Stimulated activated CD8-positive, alpha-beta memory T cell treated with anti-CD3 and anti-CD28 coated beads, Interleukin-15, amount 100 ng/mL, for 4 hours (primary cell): ENCODE measurements around the gene SLC41A3.
"Not testable (repeated sequence)": the region's sequence is repeated elsewhere in the genome, so short reads cannot be mapped to it uniquely, and the experiment has no call there.

Source experiments
- DNase-seq, 2 donors: peaks; one replicate each; pipeline ENCODE4 v3.0.0-alpha.2; 2020; ENCODE audit warnings: low read depth in 2 of 2

SLC41A3 gene

DNA sequence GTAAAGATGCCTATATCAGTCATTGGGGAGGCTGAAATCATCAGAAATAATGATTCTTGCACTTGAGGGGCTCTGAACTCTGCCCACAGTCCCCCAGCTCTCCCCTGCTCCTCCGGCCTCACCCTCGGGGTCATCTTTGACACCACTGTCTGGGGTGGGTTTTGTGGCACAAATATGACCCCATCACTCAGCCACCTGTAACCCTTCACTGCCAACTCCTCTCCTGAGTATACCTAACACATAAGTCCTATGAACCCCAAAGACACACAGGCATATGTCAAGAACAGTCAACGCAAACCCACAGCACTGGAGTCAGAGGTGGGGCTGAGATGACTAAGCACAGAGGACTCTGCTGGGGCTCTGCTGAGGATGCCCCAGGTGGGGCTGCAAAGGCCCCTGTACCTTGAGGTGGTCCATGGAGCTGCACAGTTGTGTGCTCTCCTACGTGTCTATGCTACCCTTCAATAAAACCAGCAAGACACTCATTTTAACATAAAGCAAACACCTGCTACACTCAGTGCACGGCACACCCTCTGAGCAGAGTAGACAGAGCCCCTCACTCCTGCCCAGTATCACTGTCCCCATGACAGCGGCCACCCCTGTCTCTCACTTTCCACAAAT, 29.9 kb downstream of the SLC41A3 start:
- DNase-seq, result no peak

DNA sequence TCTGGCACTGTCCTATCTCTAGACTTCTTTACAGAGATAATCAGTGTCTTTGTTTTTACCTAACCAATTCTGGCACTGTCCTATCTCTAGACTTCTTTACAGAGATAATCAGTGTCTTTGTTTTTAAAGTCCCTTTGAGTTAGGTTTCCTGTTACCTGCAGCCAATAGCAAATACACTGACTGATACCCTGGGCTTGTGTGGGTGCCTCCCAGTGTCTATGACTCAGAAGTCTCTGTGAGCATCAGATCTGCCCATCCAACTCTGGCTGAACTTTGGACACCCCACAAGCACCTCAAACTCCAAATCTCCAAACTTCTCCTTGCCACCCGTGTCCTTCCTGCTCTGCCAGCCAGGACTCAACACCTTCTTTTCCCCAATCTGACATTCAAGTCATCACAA, 30.4 kb downstream of the SLC41A3 start:
- no peak for DNase-seq

DNA sequence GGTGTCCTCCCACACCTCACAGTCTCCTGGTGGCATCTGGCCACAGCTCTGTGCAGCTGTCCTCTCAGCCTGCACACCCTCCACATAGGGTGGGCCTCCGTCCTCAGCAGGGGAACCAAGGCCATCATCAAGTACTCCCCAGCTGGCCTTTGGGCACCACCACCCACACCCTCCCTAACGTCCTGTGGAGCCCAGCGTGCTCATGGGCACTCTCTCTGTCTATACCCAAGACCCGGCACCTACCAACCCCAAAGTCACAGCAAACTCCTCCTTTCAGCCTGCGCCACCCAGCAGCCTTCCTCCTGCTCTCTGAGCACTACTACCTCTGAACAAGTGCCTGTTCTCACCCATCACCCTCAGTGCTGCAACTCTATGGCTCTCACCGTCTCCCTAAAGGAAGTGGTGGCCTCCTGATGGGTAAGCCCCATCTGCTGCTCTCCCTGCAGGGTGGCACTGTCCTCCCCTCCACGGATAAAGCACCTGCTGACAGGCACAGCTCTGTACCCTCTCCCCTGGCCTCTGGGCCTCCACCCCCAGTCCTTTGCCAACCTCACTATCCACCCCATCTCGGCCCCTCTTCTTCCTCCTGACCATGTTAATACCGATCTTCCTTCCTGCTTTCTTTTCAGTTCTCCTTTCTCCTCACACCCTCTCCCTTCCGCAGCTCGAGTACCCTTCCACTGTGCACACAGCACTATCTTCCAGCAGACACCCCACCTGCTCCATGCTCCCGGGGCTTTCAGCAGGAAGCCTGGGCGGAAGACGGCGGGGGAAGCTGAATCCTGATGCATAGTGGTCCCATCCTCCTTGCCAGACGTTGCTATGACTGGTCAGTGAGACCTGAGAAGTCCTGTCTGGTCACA, 31.5 kb downstream of the SLC41A3 start:
- DNase-seq, result no peak

DNA sequence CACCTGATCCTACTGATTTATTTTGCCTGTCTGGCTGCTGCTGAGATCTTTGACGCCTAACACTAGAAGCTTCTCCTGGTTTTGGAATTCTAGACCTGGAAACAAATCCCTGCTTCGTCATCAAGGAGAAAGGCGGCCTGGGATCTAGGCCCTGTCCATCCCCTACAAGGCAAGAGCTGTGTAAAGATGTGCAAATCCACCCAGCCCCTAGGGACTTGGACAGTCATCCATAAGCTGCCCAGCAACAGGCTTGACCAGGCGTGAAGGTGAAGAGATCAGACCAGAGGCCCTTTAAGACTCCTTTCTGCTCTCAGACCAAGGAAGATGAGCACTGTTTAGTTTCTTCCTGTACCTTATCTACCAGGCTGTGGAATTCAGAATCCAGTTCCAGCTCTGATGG, 32.2 kb downstream of the SLC41A3 start:
- DNase-seq, result no peak

DNA sequence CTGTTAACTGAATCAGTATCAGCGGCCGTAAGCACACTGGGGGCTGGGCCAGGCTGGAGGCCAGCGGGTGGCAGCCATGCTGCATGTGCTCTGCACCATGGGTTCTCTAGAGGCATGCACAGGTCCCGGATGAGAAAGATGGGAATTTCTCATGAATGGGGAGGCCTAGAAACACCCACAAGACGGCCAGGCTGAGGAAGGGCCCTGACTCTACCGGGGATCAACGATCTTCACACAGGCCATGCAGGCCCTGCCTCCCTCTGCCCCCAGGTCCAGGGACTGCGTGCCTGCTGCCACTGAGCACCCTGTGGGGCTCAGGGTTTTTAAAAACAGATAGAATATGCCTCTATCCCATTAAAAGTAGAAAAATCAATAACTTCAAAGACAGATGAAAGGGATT, 32.7 kb downstream of the SLC41A3 start:
- DNase-seq, result no peak

DNA sequence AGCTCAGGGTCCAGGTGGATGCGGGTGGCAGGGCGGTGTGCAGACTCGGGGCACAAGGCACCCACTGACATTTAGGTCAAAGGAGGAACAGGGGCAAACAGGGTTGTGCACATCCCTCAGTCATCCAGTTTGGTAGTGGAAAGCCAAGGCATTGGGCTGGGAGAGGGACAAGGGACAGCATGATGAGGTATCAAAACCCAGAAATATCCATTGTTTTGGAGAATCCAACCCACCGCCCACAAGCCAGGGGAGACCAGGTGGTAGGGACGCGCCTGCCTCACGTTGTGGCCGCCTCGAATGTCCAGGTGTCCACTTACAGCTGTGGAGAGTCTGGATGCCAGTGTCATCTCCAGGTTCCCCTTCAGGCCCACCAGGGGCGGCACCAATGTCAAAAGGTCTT, 33.3 kb downstream of the SLC41A3 start:
- DNase-seq, result no peak

DNA sequence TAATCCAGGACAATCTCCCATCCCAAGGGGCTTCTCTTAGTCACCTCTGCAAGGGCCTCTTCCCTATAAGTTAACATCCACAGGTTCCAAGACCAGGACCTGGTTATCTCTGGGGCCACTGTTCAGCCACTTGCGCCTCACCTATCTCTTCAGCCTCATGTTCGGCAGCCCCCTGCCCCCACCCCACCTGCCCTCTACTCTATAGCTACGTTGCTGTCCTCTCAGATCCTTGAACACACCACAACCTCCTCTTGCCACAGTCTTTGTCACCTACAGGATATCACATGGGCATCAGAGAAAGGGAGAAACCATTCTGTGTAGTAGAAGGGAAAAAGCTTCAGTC, 33.9 kb downstream of the SLC41A3 start:
- no peak for DNase-seq

DNA sequence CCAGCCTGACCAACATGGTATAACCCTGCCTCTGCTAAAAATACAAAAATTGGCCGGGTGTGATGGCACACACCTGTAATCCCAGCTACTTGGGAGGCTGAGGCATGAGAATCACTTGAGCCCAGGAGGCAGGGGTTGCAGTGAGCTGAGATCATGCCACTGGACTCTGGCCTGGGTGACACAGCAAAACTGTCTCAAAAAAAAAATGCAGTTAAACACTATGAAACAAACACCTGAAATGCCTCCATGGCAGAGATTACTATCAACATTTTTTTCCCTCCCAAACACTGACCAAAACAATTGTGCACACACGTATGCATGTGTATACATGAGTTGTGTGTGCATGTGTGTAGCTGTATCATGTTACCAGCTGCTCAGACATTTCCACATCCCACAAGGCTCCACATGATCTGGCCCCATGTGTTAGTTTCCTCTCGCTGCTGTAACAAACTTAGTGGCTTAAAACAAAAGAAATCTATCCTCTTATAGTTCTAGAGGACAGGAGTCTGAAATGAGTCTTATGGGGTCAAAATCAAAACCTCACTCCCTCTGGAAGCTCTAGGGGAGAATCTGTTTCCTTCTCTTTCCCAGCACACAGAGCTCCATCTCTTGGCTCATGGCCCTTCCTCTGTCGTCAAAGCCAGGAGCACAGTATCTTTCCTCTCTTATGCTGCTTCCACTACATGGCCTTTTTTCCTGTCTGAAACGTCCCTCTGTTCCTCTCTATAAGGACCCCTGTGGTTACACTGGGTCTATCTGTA, 34.5 kb downstream of the SLC41A3 start:
- DNase-seq, result no peak

DNA sequence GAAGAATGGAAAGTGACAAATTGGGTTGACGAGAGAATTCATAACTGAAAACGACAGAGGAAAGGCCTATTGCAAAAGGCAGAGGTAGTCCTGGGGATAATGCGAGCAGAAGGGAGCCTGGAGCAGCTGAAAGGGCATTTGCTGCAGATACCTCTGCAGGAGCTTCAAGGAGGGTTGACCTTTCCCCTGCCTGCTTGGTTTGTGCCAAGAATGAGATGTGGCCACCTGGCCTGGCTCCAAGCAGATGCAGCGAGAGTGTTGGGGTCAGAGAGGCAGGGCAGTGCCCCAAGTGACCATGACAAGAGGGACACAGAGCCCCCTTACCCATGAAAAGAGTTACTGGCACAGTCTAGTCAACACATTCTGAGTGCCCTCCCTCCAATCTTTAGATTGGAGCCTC, 43.5 kb downstream of the SLC41A3 start:
- DNase-seq, result no peak

DNA sequence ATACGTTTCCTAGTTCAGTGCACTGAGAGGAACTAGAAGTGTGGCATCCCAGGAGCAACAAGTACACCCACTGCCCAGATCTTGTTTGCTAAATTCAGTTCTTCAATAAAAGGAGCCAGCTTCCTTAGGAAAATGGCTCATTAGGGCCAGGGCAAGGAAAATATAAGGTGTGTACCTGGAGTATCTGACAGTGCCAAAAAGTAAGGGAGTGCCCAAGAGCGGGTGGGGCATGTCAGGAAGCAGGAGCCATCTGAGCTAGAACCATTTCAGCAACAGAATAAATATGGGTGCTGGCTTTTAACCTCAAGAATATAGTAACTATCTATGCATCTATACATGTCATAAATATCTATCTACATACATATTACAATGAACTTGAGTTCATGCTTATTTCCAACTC, 44.1 kb downstream of the SLC41A3 start:
- DNase-seq, result no peak

DNA sequence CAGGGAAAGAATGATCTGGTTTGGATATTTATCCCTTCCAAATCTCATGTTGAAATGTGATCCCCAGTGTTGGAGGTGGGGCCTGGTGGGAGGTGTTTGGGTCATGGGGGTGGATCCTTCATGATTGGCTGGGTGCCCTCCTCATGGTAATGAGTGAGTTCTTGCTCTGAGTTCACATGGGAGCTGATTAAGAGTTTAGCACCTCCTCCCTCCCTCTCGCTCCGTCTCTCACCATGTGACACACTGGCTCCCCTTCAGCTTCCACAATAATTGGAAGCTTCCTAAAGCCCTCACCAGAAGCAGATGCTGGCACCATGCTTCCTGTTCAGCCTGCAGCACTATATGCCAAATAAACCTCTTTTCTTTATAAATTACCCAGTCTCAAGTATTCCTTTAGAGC, 45.1 kb downstream of the SLC41A3 start:
- not testable (repeated sequence) for DNase-seq

DNA sequence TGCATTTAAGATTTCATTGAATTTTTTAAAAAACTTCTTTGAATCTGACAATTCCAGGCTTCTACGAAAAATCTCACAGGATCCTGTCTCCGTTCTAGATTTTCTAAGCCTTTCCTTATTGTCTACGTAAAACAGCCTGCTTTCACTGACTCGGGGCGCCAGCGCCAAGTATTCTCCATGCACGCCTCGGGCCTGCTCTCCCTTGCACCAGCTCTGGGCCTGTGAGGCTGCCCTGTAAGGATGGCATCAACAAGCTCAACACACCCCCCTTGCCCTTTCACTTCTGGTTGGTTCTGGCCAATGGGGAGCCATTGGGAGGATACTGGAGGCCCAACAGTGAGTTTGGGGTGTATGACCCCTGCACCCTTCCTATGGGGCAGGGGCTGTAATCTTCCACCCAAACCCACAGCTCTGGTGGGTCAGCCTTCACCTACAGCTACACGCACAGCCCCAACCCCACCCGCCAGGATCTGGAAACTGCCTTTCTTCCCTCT, 47.8 kb downstream of the SLC41A3 start:
- no peak for DNase-seq

DNA sequence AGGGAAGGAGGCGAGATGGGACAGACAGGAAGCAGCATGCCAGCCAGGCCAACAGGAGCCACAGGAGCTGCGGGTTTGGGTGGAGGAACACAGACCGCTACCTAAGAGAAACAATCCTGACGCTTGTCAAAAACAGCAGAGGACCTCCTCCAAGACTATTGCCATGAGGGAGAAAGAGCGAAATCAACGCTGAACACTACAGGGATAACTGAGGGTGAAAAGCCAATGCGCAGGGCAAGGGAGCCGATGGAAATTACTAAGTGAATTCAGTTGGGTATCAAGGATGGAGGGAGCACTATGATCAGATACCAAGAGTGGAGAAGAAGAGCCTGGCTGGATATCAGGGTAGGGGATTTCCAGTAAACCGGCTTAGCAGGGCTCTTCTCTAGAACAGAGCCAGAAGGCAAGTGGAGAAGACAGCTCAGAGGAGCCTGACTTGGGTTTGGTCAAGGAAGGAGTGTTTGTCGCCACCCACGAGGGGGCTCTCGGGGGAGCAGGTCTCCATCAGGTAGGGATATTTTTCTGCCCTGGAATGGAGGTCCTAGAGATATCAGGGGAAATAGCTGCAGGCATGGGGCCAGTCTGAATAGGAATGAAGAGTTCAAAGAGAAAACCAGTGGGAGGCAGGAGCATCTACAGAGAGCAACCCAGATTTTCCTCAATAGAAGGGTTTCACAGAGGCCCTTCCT, 48.4 kb downstream of the SLC41A3 start:
- DNase-seq, result no peak

DNA sequence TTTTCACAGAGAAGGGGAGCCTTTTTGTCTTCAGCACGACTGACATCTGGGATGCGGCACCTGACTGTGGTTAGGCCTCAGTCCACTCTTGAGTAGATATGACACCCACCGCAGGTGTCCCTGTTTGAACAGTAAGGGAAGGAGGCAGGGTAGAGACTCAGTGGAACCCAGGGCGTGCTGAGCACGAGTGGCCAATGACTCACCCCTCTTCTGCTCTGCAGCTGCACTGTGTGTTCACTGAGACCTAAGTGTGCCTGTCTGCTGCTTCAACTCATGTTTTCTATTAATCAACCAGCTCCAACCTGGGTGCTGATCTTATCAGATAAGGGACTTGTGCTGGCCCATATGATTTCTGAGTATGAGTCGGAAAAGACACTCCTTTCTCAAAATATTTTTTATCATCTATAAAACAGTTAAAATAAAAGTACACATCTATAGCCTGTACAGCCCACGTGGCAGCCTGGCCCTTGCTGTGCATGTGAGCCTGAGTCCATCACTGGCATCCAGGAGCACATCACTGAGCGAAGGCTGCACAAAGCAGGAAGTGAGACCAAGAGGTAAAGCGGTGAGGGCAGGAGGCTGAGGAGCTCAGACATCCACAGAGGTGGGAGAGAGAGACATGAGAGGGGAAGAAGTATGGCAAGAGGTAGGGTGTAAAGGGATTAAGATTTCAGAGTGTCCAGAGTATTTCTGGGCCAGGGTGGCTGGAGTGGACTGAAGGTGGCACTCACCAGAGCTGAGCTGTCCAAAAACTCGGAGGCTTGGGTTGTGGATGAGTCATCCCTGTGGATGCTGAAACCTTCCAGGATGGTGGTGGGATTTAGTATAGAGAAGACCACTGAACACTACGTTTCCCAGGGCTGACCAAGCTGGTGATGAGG, 49.2 kb downstream of the SLC41A3 start:
- DNase-seq, result no peak

DNA sequence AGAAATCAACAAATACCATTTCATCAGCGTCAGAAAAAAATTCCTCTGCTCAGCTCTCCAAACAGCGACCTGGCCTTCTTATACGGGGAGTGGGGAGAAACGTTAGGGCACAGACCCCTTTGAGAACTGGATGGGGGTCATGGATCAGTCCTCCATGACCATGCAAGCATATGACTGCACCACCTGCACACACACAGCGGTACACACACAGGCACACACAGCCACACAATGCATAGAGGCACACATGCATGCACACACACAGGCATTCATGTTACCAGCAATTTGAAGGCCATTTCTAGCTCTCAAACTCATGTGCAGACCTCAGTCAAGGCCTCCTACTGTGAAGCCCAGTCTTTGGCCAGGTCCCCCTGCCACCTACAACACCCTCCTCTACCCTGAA, 50.2 kb downstream of the SLC41A3 start:
- no peak for DNase-seq

DNA sequence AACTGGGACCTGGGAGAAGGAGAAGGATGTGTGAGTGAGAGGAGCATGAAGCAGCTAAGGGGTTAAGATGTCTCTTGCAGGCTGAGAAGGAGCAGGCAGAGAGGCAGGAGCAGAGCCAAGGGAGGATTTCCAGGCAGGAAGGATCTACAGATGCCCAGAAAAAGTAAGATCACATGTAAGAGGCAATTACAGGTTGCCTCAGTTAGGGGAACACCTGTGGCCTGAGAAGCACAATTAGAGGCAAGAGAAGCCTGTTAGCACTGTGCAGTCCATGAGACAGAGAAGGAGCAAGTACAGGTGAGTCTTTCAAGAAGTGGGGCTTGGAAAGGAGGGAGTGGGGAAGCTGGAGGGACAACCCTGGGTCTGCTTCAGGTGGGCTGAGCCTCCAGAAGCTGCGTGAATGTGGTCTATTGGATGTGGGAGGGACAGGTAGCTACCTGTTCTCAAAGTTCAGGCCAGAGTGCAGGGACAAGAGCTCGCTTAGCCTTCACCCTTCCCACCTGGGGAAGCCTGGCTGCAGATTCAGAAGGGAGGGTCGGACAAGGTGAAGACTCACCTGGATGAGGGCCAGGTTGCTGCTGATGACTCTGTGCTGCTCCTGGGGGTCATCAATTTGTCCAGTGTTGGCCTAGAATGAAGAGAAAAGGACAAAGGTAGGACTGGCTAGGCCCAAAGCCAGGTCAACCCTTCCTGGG, 50.7 kb downstream of the SLC41A3 start:
- no peak for DNase-seq

DNA sequence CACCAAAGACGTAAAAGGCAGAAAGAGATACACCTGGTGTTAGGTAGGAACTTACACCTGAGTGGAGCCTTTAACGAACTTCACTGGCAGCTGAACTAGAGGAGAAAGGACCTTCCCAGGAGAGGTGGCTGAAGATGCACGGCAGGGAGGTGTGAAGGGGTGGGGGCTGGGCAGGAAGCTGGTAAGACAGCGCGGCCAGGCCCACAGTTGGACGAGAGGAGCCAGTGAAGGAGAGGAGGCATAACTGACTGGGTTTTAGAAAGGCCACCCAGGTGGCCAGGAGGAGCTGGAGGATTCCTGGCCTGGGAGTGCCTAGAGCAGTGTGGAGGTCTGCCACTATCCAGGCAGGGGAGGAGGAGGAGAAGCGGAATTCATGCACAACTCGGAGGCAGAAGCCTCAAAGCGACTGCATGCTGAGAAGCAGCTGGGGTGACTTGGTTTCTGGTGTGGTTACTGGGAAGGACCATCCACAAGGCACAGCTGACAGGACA, 51.9 kb downstream of the SLC41A3 start:
- DNase-seq, result no peak

DNA sequence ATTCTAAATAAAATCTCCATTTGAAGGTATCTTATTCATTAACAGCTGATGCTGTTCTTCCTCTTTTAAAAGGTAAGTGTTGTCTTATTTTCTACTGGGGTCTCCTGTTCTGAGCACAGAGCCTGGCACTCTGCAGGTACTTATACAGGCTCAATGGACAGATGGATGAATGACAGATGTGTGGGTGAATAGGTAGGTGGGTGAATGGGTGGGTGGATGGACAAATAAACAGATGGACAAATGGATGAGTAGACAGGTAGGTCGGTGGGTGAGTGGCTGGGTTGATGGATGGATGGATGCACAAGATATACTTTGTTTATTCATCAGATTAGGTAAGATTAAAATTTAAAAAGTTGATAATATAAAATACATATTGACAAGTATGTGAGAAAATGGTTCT, 53.5 kb downstream of the SLC41A3 start:
- DNase-seq, result no peak

DNA sequence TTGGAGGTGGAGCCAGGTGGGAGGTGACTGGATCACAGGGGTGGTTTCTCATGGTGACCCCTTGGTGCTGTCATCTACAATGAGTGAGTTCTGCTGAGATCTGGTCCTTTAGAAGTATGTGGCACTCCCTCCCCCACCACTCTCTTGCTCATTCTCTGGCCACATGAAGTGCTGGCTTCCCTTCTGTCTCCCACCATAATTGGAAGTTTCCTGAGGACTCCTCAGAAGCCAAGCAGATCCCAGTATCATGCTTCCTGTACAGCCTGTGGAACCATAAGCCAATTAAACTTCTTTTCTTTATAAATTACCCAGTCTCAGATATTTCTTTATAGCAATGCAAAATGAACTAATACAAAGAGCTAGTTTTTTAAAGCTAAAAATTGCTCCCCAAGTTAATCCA, 54.7 kb downstream of the SLC41A3 start:
- DNase-seq, result no peak

DNA sequence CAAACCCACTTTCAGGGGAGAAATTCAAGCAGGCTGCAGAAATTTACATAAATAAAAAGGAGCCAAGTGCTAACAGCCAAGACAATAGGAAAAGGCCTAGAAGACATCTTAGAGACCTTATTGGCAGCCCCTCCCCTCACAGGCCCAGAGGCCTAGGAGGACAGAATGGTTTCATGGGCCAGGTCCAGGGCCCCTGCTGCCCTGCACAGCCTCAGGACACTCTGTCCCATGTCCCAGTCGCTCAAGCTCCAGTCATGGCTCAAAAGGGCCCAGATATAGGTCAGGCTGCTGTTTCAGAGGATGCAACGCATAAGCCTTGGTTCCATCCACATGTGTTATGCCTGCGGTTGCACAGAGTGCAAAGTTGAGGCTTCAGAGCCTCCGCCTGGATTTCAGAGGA, 55.8 kb downstream of the SLC41A3 start:
- DNase-seq, result no peak
